GM18505 (cell line): ENCODE results near the gene ZPBP.
A peak's percentile ranks its signal among the peaks of the same experiment; 100 is the strongest.
"Not testable (repeated sequence)": the region's sequence is repeated elsewhere in the genome, so short reads cannot be mapped to it uniquely, and the experiment has no call there.

ENCODE experiments used
- ATAC-seq: cut with Tn5 transposase; IDR thresholded peaks from one replicate; pipeline ENCODE4 v1.9.1; 2021; ENCODE audit not compliant: unreplicated experiment
- POLR2A ChIP-seq: IDR thresholded peaks from 4 replicates; pipeline ENCODE4 v1.6.1; 2011; ENCODE audit warnings: borderline replicate concordance; ENCODE audit not compliant: insufficient read depth, insufficient read length; ENCODE audit errors: extremely low read depth

The ZPBP gene

DNA sequence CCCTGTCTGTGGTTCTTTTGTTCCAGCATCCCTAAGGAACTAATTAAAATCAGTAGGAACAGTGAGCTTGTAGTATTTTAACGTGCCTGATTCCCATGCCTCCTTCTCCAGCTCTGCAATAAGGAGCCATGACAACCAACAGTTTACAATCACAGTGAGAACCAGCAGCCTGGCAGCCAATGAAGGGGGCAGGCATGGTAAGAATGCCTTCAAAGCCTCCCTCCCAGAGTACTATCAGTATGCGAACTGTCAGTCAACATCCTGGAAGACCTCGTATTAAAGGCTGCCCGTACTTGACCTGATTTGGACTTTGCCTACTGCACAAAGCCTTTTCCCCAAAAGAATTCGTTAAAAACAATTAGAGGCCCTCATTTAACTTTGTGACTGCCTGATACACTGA lies 7.7 kb downstream of the ZPBP start:
- no peak for ATAC-seq
- TF ChIP-seq POLR2A, result no peak

- ATAC-seq, result no peak
- TF ChIP-seq POLR2A, result no peak
These were observed 20.0 kb downstream of the ZPBP start for GRCh38 chr7:50073093-50073492.

DNA sequence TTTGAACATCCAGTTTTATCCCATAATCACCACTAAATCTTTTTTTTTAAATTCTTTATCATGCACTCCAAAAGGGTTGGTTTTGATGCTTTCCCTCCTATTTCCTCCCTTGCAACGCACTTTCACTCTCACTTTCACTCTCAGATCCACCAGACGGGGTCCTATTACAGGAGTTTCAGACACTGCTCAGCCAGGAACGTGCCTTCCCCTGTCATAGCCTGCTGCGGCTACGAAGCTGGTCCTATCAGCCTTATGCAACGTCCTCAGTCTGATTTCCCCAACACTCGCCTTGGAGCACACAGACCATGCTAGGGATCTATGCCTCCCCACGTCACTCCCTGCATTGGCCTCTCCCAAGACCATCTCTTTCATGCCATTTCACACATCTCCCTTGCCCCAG lies 23.4 kb downstream of the ZPBP start:
- no peak for TF ChIP-seq POLR2A
- ATAC-seq, result peak; percentile 90

DNA sequence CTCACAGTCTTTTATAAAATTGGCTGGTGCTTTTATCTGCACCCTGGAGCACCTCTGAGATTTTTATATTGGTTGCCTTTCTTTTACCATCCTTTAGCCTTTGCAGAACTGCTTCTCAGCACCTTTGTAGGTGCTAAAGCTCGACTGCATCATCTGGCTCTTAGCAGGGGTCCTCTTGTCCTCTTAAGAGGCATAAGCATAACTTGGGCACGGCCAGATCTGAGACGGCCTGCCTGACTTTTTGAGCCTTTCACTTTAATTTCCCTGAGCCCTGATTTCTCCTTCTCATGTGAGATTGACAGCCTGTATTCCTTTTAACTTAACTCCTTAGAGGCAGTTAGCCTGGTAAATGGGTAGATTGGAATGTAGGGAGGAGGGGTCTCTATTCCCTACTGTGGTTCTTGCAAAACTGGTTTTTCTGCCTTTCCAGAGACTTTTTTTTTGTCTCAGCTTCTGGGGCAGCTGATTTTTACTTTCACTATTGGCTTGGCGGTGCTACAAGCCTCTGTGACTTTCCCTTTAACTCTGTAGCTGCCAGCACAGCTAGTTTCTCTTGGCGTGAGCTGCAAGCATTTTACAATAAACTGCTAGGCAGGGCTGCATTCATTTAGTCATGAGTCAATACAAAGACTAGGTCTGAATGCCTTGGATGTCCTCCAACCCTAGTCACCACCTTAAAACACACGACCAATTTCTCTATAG lies 24.0 kb downstream of the ZPBP start:
- no peak for TF ChIP-seq POLR2A
- peak; percentile 71 for ATAC-seq

GRCh38 chr7:50068026-50068425 lies 25.0 kb downstream of the ZPBP start:
- no peak for ATAC-seq
- no peak for TF ChIP-seq POLR2A

DNA sequence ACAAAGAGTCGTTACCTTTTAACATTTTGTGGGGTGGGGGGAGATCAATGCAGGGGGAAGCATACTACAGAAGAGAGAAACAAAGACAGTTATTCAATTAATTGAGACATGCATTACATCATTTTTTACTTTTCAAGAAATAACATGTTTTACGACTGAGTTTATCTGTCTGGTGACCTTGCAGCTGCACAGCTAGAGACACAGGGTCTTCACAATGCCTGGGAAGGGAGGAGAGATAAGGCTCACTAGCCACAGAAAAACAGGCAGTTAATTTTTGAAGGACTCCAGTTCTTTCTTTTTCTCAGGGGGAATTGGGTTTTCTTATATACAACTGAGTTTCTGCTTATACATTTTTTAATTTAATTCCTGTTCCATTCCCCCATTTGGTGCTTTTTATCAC lies 30.1 kb downstream of the ZPBP start:
- no peak for TF ChIP-seq POLR2A
- no peak for ATAC-seq

DNA sequence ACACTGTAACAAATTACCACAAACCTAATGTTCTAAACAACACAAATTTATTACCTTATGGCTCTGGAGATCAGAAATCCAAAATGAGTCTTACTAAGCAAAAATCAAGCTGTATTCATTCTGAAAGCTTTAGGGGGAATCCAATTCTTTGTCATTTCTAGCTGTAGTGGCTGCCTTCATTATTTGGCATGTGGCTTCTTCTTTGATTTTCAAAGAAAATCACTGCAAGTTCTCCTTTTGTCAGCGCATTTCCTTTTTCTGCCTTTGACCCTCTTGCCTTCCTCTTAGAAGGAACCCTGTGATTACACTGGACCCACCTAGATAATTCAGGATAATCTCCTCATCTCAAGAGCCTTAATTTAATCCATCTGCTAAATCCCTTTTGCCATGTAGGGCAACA lies 36.9 kb downstream of the ZPBP start:
- no peak for ATAC-seq
- no peak for TF ChIP-seq POLR2A

GRCh38 chr7:50047716-50048115 lies 45.3 kb downstream of the ZPBP start:
- no peak for ATAC-seq
- TF ChIP-seq POLR2A, result no peak

DNA sequence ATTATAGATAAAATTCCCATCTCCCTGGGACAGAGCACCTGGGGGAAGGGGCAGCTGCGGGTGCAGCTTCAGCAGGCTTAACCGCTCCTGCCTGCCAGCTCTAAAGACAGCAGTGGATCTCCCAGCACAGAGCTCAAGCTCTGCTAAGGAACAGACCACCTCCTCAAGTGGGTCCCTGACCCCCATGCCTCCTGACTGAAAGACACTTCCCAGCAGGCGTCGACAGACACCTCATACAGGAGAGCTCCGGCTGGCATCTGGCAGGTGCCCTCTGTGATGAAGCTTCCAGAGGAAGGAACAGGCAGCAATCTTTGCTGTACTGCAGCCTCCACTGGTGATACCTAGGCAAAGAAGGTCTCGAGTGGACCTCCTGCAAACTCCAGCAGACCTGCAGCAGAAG lies 51.9 kb downstream of the ZPBP start:
- not testable (repeated sequence) for ATAC-seq

DNA sequence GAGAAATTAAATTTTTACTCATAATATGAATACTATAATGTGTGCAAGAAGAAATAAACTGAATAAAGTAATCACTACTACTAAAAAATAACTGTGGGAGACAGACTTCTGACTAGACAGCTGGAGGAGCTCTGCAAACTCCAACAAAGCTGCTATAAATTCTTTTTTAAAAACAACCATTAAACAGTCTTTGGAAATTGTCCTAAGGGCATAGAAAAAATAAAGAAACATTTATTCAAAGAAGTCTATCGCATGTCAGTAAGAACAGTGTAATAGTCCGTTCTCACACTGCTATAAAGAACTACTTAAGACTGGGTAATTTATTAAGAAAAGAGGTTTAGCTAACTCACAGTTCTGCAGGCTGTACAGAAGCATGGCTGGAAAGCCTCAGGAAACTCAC lies 56.0 kb downstream of the ZPBP start:
- no peak for TF ChIP-seq POLR2A
- ATAC-seq, result no peak

- ATAC-seq, result no peak
- no peak for TF ChIP-seq POLR2A
These were observed 70.1 kb downstream of the ZPBP start for GRCh38 chr7:50022991-50023390.

GRCh38 chr7:50022451-50022850 lies 70.6 kb downstream of the ZPBP start:
- TF ChIP-seq POLR2A, result no peak
- ATAC-seq, result no peak

DNA sequence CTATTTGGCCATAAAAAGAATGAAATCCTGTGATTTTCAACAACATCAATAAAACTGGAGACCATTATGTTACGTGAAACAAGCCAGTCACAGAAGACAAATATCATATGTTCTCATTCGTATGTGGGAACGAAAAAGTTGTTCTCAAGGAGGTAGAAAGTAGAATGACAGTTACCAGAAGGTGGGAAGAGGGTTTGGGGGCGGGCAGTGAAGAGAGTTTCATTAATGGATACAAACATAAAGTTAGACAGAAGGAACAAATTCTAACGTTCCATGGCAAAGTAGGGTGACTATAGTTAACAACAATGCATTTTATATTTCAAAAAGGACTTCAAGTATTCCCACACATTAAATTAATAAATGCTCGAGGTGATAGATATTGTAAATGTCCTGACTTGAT lies 97.4 kb downstream of the ZPBP start:
- no peak for ATAC-seq
- TF ChIP-seq POLR2A, result no peak

- no peak for ATAC-seq
- no peak for TF ChIP-seq POLR2A
These were observed 106.9 kb downstream of the ZPBP start for GRCh38 chr7:49986191-49986590.

DNA sequence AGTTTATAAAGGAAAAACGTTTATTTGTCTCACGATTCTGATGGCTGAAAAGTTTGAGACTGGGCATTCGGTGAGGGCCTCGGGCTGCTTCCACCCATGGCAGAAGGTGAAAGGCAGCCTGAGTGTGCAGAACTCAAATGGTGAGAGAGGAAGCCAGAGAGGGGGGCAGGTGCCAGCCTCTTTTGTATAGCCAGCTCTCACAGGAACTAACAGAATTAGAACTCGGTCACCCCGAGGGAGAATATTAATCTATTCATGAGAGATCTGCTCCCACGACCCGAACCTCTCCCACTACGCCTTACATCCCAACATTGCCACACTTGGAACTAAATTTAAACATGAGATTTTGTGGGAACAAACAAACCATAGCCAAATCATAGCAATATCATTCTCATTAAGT lies 112.6 kb downstream of the ZPBP start:
- no peak for ATAC-seq
- TF ChIP-seq POLR2A, result no peak
